HL-60 (cell line): Measurements from ENCODE around the gene MPRIP.

ENCODE experiments used
- DNase-seq, 2 experiments: peaks; one replicate each; pipeline ENCODE4 v3.0.0-alpha.2; 2010 to 2020; ENCODE audit warnings: low read depth in 1 of 2, low spot score in 1 of 2
- H3K27ac ChIP-seq: fragments of 250-450 bp; sonication (Bioruptor Pico); replicated peaks from 2 replicates; pipeline ENCODE4 v1.5.1; 2020; ENCODE audit warnings: mild to moderate bottlenecking, moderate library complexity
- H3K27me3 ChIP-seq: fragments of 250-450 bp; sonication (Bioruptor Pico); 2 replicates; pipeline ENCODE4 v1.5.1; 2021; ENCODE audit warnings: mild to moderate bottlenecking, moderate library complexity; ENCODE audit not compliant: insufficient read depth, poor library complexity, severe bottlenecking
- H3K4me3 ChIP-seq: replicated peaks from 2 replicates; pipeline ENCODE4 v1.5.1; 2011; ENCODE audit warnings: mild to moderate bottlenecking, control low read depth, low read length; ENCODE audit not compliant: insufficient read depth
- GABPA ChIP-seq: IDR thresholded peaks from 2 replicates; pipeline ENCODE4 v1.6.1; 2012; ENCODE audit warnings: low read depth
- POLR2AphosphoS5 ChIP-seq: IDR thresholded peaks from 2 replicates; pipeline ENCODE4 v1.6.1; 2012; ENCODE audit warnings: low read depth
- SPI1 ChIP-seq: IDR thresholded peaks from 2 replicates; pipeline ENCODE4 v1.6.1; 2012; ENCODE audit warnings: low read depth, mild to moderate bottlenecking, borderline replicate concordance
- TF ChIP-seq, protein P1 (sequence below): IDR thresholded peaks from one replicate; pipeline ENCODE4 v1.5.1; 2011; ENCODE audit warnings: low read length, control low read depth, inconsistent platforms; ENCODE audit not compliant: insufficient read depth
- TF ChIP-seq, protein P2 (sequence below): IDR thresholded peaks from 2 replicates; pipeline ENCODE4 v1.6.1; 2012; ENCODE audit warnings: low read depth; ENCODE audit not compliant: insufficient replicate concordance

The MPRIP gene

DNA sequence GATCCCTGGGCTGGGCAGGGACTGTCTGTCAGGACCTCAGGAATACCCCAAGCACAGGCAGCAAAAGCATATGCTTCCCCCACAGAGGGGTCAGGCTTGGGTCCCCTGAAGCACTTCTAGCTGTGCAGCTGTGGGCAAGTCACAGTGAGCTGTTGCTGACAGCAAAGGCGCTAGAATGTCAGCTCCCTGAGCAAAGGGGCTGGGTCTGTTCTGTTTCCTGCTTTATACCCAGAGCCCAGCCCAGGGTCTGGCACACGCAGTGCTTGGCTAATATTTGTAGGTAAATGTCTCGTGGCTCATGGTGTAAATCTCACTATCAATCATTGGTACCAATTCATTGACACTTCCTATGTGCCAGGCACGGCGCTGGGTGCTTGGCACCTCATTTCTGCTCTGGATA lies 16.6 kb upstream of the MPRIP start:
- H3K27ac ChIP-seq: no peak overlapping the region
- no peaks in the 10 kb centered on the region for H3K27me3 ChIP-seq
- TF ChIP-seq POLR2AphosphoS5 (no peak), SPI1 (no peak), GABPA (no peak)
- TF ChIP-seq, protein P1, sequence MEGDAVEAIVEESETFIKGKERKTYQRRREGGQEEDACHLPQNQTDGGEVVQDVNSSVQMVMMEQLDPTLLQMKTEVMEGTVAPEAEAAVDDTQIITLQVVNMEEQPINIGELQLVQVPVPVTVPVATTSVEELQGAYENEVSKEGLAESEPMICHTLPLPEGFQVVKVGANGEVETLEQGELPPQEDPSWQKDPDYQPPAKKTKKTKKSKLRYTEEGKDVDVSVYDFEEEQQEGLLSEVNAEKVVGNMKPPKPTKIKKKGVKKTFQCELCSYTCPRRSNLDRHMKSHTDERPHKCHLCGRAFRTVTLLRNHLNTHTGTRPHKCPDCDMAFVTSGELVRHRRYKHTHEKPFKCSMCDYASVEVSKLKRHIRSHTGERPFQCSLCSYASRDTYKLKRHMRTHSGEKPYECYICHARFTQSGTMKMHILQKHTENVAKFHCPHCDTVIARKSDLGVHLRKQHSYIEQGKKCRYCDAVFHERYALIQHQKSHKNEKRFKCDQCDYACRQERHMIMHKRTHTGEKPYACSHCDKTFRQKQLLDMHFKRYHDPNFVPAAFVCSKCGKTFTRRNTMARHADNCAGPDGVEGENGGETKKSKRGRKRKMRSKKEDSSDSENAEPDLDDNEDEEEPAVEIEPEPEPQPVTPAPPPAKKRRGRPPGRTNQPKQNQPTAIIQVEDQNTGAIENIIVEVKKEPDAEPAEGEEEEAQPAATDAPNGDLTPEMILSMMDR: no peak
- TF ChIP-seq, protein P2, sequence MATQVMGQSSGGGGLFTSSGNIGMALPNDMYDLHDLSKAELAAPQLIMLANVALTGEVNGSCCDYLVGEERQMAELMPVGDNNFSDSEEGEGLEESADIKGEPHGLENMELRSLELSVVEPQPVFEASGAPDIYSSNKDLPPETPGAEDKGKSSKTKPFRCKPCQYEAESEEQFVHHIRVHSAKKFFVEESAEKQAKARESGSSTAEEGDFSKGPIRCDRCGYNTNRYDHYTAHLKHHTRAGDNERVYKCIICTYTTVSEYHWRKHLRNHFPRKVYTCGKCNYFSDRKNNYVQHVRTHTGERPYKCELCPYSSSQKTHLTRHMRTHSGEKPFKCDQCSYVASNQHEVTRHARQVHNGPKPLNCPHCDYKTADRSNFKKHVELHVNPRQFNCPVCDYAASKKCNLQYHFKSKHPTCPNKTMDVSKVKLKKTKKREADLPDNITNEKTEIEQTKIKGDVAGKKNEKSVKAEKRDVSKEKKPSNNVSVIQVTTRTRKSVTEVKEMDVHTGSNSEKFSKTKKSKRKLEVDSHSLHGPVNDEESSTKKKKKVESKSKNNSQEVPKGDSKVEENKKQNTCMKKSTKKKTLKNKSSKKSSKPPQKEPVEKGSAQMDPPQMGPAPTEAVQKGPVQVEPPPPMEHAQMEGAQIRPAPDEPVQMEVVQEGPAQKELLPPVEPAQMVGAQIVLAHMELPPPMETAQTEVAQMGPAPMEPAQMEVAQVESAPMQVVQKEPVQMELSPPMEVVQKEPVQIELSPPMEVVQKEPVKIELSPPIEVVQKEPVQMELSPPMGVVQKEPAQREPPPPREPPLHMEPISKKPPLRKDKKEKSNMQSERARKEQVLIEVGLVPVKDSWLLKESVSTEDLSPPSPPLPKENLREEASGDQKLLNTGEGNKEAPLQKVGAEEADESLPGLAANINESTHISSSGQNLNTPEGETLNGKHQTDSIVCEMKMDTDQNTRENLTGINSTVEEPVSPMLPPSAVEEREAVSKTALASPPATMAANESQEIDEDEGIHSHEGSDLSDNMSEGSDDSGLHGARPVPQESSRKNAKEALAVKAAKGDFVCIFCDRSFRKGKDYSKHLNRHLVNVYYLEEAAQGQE: no peak
- H3K4me3 ChIP-seq: no peak overlapping the region
- DNase-seq: no peak

DNA sequence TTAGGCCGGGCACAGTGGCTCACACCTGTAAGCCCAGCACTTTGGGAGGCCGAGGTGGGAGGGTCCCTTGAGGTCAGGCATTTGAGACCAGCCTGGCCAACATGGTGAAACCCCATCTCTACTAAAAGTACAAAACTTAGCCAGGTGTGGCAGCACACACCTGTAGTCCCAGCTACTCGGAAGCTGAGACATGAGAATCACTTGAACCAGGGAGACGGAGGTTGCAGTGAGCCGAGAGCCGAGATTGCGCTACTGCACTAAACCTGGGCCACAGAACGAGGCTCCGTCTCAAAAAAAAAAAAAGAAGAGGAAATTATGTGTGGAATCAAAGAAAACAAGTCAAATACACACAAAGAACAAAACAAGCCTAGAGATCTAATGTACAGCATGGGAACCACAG lies 16.1 kb upstream of the MPRIP start:
- no peak overlapping the region for H3K27ac ChIP-seq
- no peaks in the 10 kb centered on the region for H3K27me3 ChIP-seq
- TF ChIP-seq GABPA: no peak
- TF ChIP-seq, protein P1: no peak
- no peak for TF ChIP-seq POLR2AphosphoS5
- no peak for TF ChIP-seq SPI1
- TF ChIP-seq, protein P2: no peak
- no peak for DNase-seq
- H3K4me3 ChIP-seq: no peak overlapping the region

DNA sequence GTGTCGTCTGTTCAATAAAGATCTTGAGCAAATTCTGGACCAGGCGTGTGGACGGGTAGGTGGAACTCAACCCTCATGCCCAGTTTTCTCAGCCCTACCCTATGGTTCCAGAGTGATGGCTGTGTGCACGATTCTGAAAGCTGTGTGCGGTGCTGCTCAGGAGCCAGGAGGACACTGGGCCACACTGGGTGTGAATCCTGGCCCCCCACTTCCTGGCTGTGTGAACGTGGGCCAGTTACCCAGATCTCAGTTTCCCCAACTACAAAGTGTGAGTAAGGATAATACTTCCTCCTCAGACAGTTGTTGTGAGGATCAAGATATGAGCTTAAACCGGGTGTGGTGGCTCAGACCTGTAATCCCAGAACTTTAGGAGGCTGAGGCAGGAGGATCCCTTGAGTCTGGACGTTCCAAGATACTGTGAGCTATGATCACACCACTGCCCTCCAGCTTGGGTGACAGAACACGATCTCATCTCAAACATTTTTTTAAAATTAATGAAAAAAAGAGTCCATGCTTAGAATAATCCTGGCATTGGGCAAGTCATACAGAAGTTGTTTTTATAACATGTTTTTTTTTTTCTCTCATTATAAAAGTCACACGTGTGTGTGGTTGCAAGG lies 14.7 kb upstream of the MPRIP start:
- H3K4me3 ChIP-seq: no peak overlapping the region
- DNase-seq: no peak
- TF ChIP-seq SPI1 (no peak), GABPA (no peak), POLR2AphosphoS5 (no peak)
- TF ChIP-seq, protein P2: no peak
- TF ChIP-seq, protein P1: no peak
- H3K27me3 ChIP-seq: no peaks in the 10 kb centered on the region
- no peak overlapping the region for H3K27ac ChIP-seq
